ENCODE measurements around the gene DDRGK1.

DDRGK1 gene

DNA sequence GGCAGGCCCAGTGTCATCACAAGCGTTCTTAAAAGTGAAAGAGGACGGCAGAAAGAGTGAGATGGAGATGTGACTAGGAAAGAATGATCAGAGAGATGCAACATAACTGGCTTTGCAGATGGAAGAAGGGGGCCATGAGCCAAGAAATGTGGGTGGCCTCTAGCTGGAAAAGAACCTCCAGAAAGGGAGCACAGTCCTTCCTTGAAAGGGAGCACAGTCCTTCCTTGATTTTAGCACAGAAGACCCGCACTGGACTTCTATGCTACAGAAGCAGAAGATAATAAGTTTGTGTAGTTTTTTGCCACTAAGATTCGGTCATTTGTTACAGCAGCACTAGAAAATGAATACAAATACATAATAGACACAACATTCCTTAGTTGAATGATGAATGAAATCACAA, 24.2 kb downstream of the DDRGK1 start:
- no peak for DNase-seq

DNA sequence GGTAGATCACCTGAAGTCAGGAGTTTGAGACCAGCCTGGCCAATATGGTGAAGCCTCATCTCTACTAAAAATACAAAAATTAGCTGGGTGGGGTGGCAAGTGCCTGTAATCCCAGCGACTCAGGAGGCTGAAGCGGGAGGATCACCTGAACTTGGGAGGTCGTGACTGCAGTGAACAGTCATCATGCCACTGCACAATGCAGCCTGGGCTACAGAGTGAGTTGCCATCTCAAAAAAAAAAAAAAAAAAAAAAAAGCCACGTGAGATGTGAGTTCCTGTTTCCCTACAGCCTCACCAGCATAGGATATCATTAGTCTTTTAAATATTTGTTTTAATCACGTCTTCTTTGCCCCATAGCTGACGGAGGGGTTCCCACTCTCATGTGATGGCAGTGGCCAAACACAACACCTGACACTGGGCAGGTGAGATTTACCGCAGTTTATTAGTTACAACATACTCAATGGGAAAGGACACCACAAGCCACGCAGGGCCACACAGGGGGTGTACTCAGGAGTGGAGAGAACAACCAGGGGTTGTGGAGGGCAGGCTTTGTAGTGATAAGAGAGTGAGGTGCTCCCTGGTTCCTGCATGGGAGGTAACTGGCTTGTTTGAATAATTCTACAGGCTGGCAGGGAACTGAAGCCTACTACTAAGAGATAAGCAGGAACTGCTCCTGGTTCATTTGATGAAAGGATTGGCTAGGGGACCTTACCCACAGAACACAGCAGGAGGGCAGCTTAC, 26.6 kb downstream of the DDRGK1 start:
- no peak for DNase-seq

DNA sequence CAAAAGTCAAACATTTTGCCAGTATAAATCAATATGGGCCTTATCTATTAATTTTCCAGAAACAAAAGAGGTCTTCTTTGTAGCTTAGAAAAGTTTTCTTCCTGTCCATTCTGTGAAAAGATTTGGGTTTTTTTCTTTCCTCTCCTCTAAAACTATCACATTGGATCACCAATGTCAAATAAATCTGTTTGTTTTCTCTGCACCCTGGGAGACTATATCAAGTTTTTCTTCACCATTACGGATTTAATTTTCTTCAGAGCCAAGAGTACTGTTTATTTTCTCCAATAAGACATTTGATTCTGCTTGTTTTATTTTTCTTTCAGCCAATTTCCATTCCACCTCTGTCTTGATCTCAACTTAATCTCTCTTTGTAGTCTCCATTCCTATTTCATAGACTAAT, 29.2 kb downstream of the DDRGK1 start:
- DNase-seq, result no peak

DNA sequence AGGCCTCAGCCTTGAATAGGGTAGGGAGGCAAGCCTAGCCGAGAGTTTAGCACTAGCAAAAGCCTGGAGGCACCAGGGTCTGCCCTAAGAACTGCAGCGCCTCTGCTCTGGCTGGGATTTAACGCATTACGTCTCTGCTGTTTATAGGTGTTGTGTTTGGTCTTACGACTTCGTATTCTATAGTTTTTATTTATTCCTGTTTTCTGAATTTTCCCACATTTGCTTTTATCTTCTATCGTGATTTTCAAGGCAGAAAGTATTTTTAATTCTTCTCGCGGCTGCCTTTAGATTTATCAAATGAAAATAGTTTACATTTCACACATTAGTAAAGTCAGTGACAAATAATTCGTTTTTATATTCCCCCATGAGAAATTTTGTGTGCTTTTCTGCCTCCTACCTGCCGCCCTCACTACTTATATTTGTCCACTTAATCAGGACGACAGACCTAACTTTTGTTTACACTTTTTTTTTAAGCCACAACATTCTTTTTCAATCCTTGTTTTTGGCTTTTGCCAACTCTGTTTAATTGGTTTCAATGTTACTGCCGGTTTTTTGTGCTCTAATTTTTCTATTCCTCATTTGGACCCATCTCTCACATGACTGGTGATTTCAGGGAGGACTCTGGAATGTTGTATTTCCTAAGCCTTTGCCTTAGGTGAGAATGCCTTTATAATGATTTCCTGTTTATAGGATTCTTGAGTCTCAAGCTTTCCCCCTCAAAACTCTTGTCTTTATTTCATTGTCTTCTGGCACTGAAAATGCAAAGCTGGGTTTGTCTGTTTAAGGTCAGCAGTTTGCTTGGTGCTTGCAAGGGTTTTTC, 29.8 kb downstream of the DDRGK1 start:
- DNase-seq, result no peak

DNA sequence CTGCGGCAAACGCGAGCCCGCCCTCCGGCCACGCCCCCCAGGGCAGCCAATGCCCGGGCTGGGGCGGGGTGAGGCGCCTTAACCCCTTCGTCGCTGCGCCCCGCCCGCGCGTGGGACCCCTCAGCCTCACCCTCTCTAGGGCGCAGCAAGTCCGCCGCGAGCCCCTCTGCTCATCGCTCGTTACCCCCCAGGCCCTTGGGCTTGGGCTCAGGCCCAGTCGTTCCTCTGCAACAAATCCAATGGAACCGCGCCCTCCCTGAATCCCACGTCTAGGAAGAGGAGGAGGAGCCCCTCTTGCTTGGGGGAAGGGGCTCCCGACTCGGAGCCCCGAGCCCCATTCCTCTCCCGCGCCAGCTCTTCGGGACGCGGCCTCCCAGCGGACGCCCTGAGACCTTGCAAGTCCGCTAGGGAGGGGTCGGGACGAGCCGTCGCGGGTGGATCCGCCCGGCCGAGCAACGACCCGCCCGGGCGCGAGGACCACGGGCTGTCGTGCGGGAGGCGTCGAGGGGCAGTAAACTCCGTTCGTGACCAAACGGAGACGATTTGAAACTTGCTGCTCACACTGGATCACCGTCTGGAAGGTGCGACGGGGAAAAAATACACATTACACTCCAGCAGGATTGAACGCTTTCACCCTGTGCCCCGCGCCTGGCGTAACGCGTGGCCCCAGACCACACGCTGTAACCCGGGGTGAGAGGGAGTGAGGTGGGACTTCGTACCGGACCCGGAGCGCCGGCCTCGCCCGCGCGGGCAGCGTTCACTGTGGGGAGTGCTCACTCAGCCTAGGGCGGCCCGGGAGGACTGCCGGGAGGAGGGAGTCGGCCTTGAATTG, 30.7 kb downstream of the DDRGK1 start:
- peak; percentile 98 for DNase-seq

DNA sequence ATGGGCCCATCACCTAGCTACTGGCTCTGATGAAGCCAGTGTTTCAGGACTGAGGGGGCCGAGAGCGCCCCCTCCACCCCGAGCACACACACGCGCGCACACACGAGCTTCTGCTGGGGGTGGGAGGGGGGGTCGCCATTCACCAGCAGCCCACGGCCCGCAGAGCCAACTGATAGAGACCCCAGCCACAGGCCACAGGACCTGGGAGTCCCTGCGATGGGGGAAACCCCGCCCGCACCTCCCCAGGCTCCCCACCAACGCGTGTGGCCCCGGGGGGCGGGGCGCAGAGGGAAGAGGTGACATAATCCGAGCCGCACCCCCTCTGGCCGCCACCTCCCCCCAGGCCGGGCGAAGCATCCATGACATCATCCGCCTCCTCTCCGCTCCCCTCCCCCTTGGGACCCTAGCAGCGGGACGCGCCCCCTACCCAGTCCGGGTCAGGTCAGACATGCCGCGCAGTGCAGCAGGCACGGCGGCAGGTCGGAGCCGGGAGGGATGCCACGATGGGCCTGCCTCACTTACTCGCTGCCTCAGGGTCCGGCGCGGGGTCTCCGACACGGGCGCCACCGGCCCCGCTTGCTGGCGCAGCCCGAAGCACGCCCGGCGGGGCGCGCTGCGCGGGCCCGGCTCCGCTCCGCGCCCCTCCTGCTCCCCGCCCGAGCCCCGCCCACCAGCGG, 31.4 kb downstream of the DDRGK1 start, which contains the start of gene LZTS3:
LZTS3 (minus strand) TSS at position 617 of the 677 bp plus-strand sequence. CDS start 6,386 bp downstream, outside the sequence.
- peak; percentile 91 for DNase-seq

DNA sequence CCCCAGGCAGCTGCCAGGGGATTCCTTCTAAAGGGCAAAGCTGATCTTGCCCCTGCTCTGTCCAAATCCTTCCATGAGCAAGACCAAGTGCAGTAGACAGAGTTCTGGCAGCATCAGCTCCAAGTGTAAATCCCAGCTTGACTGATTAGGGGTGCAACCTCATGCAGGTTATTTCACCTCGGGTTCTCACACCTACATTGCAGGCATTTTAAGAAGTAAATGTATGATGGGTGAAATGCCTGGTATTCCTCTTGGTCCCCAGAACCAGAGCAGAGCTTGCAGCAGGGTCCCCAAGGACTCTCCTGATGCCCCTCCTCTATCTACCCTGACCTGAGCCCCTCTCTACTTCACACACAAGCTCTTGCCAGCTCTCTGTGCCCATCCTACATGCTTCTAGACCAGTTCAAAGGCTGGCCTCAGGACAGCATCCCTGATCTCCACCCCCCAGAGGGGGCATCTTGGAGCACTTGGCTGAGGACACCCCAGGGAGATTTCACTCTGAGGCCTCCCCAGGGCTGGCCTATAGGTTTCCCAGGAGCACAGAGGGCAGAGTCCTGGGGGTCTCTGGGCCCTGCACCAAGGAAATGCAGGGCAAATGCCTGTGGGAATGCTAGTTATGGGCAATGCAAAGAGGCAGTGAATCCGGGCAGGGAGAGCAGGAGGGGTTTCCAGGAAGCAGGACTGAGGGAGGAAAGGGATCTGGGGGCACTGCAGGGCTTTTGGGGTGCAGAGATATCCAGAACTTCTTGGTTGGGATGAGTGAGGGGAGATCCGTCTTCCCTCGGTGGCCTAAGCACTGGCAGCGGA, 32.2 kb downstream of the DDRGK1 start:
- DNase-seq, result no peak

DNA sequence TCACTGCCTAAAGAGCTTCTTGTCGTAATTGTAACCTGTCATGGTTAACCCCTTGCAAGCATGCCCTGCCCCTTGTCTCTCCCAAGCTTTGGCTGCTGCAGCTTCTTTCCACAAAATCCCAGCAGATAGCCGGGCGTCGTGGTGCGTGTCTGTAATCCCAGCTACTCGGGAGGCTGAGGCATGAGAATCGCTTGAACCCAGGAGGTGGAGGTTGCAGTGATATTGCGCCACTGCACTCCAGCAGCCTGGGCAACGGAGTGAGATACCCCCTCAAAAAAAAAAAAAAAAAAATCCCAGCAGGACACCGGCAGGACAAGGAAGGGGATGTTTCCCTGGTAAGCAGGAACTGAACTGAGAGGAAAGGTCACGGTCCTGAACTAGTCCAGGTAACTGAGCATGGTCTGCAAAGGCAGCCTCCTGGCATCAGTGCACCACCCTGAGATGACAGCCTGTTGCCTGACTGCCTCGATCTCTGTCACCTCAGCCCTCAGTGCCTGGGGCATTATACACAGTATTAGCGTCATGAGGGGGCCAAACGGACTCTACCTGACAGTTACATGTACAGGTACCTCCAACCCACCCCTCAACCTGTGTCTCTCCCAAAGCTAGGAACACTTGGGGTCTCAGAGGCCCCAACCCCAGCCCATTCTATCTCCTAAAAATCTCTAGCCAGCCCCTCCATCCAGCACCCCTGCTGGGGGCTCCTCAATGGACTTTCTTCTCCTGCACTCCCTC, 32.9 kb downstream of the DDRGK1 start:
- no peak for DNase-seq

DNA sequence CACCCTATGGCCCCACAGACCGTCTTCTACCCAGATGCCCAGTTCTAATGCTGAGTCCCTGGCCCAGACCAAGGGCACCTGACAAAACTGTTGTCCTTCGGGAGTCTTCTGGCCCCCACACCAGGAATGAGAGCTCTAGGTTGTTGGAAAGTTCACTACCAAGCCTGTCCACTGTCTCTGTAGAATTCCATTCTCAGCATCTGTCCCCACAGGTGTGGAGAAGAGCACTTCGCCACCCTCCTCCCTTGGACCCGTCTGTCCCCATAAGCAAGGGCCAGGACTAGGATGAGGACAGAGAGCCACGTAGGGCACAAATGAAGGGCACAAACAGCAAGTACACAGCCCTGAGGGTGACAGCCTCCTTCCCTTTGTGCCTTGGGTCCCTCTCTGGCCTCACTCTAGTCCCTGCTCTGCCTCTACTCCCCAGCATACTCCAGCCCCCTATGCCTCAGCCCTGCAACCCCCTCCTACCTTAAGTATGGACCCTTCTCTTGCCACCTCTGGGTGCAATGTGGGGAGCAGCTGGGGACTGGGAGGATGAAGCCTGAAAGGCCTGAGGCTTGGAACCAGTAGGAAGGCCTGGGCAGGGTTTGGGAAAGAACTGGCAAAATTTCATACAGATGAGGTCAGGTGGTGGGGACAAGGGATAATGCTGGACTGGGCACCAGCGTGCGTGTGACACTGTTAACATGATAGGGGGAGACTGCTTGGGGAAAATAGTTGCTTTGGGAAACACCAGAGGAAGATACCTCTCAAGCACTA, 35.5 kb downstream of the DDRGK1 start:
- no peak for DNase-seq

DNA sequence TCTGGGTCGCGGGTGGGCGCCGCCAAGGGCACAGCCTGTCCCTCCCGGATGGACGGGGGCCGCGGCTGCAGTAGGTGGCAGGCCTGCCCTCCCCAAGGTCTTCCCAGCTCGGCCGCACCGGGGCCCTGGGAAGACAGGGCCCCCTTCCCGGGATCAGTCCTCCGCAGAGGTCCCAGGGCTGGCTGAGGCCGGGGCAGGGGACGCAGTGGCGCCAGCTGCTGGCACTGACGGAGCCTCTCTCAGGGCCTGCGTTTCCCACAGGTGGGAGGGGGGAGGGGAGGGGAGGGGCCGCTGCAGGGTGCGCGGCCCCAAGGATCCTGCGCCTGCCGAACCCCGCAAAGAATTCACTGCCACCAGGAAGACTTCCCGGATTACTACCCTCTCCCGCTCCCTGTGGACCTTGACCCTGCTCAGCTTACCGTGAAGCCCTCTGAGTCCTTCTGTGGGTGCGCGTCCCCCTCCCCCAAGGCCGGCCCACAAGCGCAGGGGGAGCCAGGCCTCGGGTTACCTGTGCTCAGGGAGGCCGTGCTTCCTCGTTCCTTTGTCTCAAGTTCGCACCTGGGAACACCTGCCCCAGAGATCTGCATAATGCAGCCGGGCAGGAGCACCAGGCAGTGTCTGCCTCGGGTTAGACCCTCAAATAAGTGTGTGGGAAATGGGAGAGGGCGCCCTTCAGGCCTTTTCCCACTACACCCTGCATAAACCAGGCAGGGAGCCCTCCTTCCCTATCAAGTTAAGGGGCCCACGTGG, 36.2 kb downstream of the DDRGK1 start:
- no peak for DNase-seq

DNA sequence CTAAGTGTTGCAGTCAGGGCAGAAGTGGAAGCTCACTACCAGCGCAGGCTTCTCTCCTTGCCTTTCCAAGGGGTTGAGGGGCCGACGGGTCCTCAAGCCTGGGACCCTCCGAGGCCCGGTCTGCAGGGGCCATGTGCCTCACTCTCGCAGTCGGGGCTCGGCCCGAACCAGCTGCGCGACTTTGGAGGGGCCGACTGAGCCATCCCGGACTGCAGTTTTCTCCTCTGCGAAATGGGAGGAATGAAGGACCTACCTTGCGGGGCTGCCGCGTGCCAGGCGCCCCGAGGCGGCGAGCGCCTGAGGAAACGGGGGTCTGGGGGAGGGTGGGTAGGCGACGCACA, 36.8 kb downstream of the DDRGK1 start:
- DNase-seq, result no peak

DNA sequence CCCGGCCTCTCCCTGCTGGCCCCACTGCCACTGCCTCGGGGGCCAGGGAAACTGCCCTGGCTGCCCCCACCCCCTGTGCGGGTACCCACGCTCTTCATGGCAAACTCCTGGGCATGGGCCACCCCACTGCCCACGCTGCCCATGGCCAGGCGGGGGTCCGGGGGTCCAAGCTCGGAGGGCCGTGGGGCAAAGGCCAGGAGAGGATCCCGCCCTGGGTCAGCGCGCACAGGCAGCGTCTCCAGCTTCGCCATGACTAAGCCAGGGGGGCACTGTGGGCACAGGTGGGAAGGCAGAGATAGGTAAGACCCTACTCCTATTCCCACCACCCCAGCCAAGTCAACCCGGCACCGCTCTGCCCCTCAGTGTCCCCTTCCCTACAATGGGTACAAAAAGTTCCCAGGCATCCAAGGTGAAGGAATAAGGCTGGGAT, 37.6 kb downstream of the DDRGK1 start:
- no peak for DNase-seq

DNA sequence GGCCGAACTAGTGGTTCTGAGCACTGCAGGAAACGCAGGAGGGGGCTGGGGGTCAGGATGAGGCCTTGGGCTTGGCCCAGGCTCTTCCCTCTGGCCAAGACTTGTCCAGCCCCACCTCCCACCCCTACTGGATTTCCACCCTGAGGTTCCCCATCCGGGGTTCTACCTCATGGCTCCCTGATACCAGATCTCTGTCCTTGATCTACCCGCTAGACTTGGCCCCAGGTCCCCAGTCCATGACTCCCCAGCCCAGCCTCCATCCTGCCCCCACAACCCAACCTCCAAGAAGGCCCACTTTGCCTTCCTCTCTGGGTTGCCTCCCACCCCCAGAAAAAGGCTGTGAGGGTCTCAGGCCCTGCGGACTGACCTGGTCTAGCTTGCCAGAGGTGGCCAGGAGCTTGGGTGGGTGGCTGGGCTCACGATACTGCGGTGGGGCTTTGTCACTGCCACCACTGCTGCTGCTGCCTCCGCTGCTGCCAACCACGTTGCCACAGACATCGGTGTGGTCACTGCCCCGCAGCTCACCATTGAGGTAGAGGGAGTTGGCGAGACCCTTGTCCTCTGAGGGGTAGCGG, 38.1 kb downstream of the DDRGK1 start:
- DNase-seq, result no peak

DNA sequence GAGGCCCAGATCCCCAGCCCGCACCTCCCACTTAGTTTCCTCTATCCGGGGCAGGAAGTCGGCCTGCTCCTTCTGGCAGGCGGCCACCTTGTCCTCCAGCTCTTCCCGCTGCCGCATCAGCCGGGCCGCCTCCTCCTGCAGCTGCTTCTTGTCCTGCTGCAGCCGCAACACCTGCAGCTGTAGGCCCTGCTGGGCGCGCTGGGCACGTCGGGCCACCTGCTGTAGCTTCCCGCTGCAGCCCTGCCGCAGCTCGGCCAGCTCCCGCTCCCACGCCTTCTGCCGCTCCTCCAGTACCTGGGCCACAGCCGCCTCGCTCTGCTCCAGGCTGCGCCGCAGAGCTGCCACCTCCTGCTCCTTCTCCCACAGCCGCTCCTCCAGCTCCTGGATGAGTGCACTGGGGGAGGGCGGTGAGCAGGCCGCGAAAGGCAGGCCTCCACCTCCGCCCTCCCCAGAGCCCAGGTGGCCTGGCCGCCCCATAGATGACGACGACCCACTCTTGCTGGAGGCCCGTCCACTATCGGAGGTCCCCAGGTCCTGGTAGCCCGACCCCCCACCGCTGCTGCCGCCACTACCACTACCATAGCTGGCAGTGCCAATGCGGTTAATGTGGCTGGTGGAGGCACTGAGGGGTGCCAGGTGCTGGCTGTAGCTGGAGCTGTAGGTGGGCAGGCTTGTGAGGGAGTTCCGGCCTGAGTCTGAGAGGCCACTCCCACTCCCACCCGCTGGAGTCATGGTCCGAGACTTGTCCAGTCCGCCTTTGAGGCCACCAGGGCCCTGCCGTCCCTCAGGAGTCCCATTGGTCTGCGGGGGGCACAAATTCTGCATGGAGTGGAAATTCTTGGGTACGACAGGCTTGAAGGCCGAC, 38.8 kb downstream of the DDRGK1 start:
- peak; percentile 33 for DNase-seq

DNA sequence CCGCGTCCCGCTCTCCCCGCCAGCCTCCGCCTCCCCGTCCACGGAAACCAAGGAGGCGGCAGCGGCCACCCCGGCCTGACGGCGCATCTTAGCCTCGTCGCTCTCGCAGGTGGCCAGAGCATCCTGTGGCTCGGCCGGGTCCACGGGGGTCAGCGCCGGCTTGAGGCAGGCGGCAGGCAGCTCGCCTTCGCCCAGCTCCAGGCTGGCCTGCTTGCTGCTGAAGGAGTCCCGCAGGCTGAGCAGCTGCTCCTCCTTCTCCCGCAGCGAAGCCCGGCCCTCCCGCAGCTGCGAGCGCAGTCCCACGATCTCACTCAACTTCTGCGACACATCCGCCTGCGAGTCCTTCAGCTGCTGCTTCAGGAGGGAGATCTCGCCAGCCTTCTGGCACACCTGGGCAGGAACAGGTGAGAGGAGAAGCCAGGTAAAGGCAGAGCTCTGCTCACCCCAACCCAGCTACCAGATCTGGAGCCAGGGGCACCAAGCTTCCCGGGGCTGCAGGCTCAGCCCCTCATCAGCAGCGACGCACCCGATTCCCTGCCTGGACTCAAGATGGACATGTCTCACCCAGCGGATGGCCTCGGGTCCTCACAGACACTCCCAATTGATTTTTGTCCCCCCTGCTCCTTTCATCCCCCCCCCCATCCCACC, 39.6 kb downstream of the DDRGK1 start:
- DNase-seq, result peak; percentile 40

DNA sequence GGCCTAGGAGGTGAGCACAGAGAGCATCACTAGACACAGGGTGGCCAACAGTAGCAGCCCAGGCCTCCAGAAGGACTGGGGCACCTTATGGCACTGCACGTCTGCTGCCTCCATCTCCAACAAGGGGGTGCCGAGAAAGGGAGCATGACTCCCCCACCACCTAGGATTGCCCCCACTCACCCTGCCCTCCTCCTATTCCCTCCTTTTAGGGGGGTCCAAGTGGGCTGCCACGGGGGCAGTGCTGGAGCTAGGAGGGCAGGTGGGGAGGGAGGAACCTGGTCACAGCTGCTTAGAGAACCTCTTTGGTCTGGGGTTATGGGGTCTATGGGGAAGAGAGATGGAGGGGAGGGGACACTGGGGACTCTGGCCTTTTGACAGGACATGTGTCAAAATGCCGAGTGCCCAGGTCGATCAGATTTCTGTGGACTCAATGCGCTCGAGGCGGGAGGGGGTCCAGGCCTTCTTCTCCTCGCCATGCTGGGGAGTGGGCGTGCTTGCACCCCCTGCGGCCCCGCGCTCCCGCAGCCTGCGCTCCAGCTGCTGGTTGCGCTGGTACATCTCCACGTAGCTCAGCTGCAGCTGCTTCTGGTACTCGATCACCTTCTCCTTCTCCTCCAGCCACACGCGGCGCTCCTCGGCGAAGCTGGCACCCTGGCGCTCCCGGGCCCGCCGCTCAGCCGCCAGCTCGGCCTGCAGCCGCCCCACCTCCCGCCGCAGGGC, 40.3 kb downstream of the DDRGK1 start:
- no peak for DNase-seq
